Activated CD4-positive, alpha-beta T cell treated with anti-CD3 and anti-CD28 coated beads for 4 hours (primary cell): ENCODE data around the gene TMEM117.
"Not testable (repeated sequence)": the region's sequence is repeated elsewhere in the genome, so short reads cannot be mapped to it uniquely, and the experiment has no call there.

ENCODE experiments used
- DNase-seq, 2 donors: peaks; one replicate each; pipeline ENCODE4 v3.0.0-alpha.2; 2020

Gene TMEM117

DNA sequence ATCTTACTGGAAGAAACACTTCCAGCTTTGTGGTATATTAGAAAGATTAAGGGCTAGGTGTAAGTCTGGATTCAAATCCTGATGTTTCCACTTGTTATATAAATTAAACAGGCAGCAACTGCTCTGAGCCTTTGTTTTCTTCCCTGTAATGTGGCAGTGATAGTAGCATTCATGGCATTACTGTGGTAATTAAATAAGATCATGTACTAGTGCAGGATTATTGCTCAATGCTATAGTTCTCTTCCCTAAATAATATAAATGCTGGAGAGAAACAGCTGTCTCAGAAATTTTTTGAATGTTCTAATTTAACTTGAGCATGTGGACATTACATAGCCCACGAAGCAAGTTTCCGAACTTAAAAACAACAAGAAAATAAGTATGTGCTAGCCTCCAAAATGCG, 5.4 kb downstream of the TMEM117 start:
- DNase-seq = no peak

DNA sequence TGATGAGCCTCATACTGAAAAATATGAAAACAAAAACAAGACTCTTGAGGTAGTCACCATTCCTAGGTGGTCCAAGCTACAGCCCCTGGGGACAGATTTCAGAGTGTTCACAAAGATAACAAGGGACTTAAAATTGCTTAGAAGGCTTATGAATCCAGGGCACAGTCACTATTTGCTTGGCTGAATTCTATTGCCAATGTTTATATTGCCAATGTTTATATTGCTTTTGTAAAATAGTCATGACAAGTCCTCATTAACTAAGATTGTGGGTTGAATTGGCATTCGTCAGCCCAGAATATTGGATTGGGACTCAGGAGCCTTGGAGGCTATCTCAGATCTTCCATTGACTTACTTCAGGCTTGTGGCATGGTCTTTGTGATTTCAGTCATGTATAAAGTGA, 6.4 kb downstream of the TMEM117 start:
- no peak for DNase-seq

DNA sequence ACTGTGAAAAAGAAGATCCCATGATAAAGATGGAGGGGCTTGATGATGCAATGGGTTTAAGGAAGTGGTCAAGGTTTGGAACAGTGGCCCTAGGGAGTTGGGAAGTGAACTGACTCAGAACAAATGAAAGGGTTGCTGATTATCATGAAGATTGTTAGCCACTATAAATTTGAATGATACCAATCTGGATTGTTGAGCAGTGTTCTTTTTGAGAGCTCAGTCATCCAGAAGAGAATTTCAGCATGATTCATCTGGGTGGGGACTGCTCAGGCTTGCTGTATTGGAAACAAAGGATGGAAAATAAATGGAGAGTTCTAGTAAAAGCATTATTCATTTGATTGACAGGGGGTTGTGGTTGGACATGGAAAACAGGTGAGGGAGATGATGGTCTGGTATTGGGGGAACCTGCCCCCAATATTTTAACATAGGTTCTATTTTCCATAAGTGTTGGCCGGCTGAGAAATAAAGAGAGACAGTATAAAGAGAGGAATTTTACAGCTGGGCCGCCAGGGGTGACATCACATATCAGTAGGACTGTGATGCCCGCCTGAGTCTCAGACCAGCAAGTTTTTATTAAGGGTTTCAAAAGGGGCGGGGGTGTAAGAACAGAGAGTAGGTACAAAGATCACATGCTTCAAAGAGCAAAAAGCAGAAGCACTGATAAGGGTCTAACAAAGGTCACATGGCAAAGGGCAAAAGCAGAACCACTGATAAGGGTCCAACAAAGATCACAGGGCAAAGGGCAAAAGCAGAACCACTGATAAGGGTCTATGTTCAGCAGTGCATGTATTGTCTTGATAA, 11.7 kb downstream of the TMEM117 start:
- not testable (repeated sequence) for DNase-seq

DNA sequence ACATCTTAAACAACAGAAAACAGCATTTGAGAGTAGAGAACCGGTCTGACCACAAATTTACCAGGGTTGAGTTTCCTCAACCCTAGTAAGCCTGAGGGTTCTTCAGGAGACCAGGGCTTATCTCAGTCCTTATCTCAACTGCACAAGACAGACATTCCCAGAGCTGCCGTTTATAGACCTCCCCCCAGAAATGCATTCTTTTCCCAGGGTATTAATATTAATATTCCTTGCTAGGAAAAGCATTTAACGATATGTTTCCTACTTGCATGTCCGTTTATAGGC, 12.3 kb downstream of the TMEM117 start:
- DNase-seq = no peak

DNA sequence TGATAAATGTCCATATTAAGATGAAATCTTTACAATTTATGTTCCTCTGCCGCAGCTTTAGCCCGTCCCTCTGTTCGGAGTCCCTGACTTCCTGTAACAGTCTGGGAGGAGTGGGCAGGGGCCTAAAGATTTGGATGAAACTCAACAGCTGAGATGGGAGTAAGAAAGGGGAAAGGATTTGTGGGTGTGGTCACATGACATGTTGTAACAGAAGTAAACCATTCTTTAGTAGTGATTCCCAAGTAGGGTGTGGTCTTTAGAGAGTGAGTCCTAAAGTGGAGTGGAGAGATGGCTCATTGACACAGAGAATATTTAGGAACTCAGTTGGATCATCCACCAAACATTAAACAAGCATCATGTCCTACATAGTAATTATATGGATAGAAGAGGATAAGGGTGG, 12.9 kb downstream of the TMEM117 start:
- DNase-seq = no peak

DNA sequence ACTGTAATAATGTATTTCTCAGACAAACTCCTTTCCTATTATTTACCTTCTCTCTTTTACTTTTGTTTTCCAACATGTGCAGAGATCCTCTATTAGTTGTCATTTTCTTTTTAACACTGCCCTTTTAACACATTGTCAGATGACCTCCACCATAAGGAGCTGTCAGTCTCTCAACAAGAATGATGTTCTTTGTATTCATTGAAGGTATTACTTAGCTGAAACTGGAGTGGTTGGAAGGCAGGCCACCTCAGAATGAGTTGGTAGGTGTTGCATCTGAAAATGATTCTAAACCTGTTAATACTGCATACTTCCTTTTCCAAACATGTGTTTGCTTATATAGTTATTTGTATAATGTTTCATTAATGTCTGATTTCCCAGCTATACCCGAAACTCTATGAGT, 16.9 kb downstream of the TMEM117 start:
- DNase-seq = no peak

DNA sequence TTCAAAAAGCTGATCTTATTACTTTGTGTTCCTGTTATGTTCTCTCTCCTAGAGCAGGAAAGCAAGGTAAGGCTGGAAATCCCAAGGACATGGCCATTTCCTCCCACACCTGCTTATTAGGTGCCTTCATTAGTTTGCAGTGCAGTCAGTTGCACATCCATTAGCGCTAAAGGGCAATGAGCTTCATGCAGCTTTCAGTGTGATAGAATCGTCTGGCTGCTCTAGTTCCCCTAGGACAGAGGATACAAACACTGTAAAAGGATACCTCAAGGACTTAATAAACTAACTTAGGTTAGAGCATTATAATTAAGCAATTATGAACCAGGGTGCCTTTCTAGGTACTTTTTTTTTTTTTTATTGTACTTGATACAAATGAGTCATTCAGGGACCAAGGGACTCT, 21.1 kb downstream of the TMEM117 start:
- no peak for DNase-seq

DNA sequence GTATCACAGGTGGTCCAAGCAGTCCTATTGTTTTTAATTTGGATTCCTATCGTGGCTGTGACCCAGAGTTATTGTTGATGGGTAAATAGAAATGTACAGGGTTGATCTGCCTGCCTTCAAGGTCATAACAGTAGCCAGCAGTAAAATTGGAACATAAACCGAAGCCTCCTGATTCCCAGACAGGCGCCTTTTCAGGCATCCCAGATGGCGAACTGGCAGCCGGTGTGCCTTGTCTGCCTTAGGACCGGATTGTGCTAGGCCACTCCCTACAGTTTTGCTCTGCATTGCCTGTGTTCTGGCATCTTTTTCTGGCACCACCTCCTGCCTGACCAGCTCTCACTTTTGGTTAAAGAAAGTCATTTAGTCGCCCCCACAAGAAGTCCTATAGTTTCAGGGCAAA, 22.2 kb downstream of the TMEM117 start:
- DNase-seq = no peak

DNA sequence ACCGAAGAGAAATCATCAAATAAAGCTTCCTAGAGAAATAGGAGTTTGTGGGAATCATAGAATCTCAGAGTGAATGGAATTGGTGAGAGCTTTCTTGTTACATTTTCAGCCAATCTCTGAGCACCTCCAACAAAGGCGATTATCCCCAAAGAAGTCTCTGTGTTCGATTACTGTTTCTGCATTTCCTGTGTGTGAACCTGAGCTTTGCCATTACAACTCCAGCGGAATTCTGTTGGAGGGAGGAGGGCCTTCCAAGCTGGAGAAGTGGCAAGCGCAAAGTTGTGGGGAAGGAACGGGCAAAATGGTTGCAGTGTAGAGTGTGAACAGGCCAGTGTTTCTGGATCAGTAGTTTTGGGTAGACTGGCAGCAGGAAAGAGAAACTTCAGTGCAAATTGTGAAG, 23.1 kb downstream of the TMEM117 start:
- no peak for DNase-seq

DNA sequence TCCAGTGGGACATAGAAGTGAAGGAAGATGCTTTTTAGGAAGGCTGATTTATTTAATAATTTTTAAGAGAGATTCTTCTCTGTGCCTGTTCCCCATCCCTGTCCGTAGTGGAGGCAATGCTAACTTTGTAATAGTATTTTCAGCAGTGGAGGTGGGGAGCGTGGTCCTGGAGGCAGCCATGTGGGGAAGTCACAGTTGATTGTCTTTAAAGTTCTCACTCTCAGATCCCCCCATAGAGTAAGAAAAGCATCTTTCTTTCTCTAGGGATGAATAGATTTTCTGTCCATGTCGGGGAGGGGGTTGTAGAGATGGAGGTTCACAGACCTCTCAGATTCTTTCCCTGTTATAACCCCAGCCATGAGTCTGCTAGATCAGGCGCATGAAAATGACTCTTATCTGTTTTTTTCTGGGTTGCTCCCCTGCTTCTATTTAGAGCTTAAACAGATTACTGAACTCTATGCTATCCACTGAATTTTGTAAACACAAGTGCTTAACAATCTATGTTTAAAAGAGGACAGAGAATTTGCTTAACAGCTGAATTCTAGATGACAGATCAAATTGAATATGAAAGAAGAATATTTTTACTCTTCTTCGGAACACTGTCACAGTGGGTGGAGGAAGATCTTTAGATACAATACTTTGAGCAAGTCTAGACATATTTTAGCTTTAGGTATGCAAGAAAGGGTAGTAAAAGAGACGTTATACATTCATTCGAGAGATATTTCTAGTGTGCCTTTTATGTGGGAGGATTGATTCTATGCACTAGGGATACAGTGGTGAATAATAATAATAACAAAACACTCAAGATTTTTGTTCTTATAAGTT, 25.3 kb downstream of the TMEM117 start:
- no peak for DNase-seq

DNA sequence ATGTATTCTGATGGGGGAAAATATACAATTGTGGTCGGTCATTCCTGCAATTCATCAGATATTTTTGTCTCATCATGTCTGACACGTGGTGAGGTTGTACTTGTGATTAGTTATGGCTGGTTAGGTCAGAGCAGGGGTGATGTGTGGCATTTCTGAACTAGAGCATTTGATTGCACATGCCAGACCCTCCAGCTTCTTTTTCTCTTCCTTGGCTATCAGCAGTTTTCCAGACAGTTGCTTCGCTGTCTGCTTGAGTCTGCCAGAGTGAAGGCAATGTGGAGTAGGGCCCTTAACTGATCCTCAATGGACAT, 25.9 kb downstream of the TMEM117 start:
- no peak for DNase-seq

DNA sequence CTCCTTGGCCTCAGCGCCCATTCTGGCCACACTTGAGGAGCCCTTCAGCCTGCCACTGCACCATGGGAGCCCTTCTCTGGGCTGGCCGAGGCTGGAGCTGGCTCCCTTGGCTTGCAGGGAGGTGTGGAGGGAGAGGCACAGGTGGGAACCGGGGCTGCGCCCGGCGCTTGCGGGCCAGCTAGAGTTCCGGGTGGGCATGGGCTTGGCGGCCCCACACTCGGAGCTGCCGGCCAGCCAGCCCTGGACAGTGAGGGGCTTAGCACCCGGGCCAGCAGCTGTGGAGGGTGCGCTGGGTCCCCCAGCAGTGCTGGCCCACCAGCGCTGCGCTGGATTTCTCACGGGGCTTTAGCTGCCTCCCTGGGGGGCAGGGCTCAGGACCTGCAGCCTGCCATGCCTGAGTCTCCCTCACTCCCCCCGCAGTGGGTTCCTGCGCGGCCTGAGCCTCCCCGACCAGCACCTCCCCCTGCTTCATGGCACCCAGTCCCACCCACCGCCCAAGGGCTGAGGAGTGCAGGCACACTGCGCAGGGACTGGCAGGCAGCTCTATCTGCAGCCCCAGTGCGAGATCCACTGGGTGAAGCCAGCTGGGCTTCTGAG, 28.0 kb downstream of the TMEM117 start:
- no peak for DNase-seq

DNA sequence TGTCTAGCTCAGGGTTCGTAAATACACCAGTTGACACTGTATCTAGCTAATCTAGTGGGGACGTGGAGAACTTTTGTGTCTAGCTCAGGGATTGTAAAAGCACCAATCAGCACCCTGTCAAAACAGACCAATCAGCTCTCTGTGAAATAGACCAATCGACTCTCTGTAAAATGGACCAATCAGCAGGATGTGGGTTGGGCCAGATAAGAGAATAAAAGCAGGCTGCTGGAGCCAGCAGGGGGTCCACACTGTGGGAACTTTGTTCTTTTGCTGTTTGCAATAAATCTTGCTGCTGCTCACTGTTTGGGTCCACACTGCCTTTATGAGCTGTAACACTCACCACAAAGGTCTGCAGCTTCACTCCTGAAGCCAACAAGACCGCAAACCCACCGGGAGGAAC, 28.7 kb downstream of the TMEM117 start:
- DNase-seq = not testable (repeated sequence)

DNA sequence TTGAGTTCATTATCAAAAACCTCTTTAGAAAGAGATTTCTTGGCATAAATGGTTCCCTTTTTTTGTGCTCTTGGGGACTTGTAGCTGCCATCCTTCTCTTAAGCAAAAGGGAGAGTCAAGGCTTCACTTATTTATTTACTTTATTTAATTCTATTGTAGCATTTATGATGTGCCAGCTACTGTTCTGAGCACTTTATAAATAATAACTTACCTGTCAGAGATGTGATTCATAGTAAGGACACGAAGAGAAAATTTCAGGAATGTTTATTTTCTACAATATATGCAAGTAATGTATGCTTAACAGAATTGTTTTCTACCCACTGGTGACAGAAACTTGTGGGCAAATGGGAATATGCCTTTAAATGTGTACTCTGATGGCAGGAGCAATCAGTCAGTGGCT, 33.3 kb downstream of the TMEM117 start:
- DNase-seq = no peak

DNA sequence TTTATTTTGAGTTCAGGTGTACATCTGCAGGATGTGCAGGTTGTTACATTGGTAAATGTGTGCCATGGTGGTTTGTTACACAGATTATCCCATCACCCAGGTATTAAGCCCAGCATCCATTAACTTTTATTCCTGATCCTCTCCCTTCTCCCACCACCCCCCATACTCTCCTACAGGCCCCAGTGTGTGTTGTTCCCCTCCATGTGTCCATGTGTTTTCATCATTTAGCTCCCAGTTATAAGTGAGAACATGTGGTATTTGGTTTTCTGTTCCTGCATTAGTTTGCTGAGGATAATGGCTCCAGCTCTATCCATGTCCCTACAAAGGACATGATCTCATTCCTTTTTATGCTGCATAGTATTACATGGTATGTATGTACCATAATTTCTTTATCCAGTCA, 33.9 kb downstream of the TMEM117 start:
- DNase-seq = not testable (repeated sequence)

DNA sequence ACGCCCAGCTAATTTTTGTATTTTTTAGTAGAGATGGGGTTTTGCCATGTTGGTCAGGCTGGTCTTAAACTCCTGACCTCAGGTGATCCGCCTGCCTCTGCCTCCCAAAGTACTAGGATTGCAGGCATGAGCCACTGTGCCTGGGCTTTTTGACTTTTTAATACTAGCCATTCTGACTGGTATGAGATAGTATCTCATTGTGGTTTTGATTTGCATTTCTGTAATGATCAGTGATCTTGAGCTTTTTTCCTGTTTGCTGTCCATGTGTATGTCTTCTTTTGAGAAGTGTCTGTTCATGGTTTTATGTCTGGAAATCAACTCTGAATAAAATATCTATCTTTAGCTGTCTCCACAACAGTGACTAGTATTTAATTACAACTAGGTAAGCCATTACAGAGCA, 35.4 kb downstream of the TMEM117 start:
- not testable (repeated sequence) for DNase-seq

DNA sequence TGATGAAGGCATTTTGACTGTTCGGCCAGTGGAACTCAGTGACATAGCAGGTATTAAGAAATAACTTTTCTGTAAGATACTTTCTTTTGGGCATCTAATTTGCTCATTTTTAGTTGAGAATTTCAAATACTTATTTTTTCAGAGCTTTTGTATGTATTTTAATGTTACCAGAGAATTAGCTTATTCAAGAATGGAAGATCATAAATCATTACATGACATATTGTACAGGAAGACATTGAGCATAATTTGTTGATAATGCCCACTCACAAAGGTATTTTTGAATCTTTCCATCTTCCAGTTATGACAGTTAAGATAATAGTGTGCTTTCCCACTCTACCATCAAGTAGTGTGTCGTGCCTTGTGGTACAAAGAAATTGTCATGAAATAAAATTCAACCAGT, 36.5 kb downstream of the TMEM117 start:
- no peak for DNase-seq

DNA sequence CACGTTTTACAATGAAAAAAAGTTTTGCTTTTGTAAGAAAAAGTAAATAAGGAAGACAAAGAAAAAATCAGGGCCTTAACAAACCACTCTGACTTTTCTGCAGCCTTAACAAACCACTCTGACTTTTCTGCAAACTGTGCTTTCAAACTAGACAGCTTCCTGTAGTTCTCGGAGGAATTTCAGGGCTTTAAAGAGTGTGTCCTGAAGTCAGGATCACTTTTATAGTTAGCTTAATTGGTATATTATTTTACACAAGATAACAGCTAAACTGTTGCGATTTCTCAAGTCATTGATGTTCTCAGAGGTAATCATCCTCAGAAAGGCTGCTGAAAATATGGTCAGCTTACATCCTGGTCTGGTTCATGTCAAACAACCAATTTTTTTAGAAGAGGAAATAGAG, 42.2 kb downstream of the TMEM117 start:
- no peak for DNase-seq

DNA sequence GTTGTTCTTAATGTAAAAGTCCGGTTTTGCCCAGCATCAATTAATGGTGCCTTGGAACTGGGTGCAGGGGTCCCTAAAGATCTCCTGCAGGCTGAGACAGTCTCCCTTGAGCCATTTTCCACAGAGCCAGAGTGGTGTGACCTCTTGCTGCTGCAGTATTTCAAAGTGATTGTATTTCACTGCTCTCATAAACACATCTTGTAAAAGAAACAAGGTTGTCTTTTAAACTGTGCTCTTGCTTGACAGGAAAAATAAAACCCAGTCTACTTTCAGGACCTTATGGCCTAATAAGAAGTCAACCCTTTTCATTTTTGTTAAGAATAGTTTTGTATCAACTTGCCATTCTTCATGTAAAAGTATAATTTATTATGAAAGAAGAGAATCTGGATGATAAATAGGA, 44.7 kb downstream of the TMEM117 start:
- DNase-seq = no peak

DNA sequence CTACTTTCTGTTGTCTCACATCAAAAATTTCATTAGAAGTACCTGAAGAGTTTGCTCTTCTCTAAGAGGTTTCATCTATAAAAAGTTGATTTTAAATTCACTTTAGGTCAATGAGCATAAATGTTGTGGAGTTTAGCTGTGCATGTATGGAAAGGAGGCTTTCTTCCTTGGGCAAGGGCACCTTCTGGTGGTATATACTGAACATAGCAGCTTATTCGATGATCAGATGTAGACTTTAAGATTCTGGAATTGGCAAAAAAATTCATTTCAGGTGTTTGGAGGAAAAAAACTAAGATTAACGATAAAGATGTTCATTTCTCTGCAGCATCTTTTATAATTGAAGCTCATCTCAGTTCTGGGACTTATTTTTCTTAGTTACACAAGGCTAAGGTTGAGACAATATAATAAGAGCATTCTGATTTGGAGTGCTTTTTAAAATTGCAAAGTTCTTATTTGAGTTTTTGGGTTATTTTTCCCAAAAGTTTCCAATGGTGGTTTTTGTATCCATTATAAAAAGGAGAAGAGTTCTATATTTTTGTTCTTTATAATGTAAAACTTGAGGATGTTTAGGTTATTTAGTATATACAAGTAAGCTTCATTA, 46.8 kb downstream of the TMEM117 start:
- DNase-seq = peak; percentile 15 to 34

DNA sequence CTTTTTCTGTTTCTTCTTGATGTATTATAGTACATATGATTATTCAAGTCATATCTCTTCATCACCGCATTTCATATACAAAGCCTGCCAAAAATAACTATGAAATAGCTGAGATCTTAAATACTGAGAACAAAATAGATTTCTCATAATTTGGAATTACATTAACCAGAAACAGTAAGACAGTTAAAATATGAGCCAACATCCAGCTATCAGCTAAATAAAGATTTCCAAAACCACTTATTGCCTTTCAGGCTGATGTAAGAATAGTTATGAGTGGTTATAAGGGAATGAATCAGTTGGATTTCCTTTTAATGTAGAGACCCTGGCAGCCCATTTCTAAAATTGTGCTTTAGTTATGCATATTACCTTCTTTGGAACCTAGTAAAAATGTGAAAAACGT, 47.4 kb downstream of the TMEM117 start:
- no peak for DNase-seq

DNA sequence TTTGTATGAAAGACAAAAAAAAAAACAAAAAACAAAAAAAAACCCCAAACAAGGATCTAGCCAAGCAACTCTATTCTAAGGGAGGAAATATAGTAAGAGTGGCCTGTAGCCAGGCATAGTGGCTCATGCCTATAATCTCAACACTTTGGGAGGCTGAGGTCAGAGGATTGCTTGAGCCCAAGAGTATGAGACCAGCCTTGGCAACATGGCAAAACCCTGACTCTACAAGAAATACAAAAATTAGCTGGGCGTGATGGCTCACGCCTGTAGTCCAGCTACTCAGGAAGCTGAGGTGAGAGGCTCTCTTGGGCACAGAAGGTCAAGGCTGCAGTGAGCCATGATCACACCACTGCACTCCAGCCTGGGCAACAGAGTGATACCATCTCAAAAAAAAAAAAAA, 47.9 kb downstream of the TMEM117 start:
- no peak for DNase-seq

DNA sequence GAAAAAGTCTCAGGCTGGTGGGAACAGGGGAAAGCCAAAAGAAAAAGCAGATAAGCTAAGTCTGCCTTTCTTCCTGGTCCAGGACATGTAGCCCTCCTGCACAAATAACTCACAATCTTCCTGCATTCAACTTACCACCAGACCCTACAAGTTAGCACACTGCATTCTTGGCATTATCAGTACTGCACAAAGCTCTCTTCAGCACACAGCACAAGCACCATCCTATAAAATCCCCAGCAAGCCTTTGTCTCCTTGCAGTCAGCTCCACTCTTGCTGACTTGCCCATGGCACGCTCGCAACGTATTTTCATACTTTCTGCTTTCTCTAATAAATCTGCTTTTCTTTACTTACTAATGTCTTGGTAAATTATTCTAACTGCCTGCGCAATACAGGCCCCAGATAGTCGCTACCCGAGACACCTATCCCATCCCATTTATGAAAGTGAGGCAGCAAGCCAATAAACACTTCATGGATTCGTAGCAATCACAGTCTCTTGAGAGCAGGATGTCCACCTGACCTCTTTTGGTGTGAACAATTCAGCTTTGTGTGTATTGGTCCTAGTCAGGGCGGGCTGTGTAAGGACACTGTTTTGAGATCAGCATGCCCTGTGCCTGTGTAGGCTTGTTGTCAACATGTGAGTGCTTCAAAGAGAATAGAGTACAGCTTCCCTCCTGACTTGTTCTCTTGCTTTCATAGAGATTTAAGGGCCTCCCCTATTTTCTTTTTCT, 49.0 kb downstream of the TMEM117 start:
- no peak for DNase-seq
